K562 (cell line): ENCODE data around the gene NTPCR. TPM values are rescaled to one million over a fixed set of nuclear protein-coding genes. Genes with fewer than 3 reads are reported as not detected.

Source experiments
- ATAC-seq: fragments of 200-7000 bp; cut with Tn5 transposase; 3 replicates; pipeline ENCODE4 v1.9.1; 2020; ENCODE audit warnings: moderate library complexity
- BruUV-seq: library from RNA; stranded (reverse); fragments of 400-500 nt; replicated peaks from 2 replicates; lab custom pipeline; 2021; lab: Mats Ljungman, UMichigan
- CTCF ChIA-PET: fragments of 300-600 bp; formaldehyde crosslinking; extraction: SDS; loops from one replicate; lab custom pipeline; 2021; ENCODE audit warnings: low intra/inter-chr PET ratio; lab: Yijun Ruan, JAX
- POLR2A ChIA-PET: fragments of 300-600, 350-650 bp; sonication (Branson Sonifier 250); formaldehyde crosslinking; extraction: SDS; loops from one replicate; lab custom pipeline; 2021; ENCODE audit warnings: antibody characterized with exemption, inconsistent platforms; lab: Yijun Ruan, JAX
- DNase-seq, 4 experiments: peaks; one replicate each; pipeline versions ENCODE4 v3.0.0 to v3.0.0-alpha.2; 2011 to 2018; ENCODE audit warnings: low spot score in 3 of 4, mixed read lengths in 3 of 4; ENCODE audit errors: extremely low read depth in 1 of 4
- FAIRE-seq: peaks from 2 replicates; lab custom pipeline; 2011; peaks lifted over from hg19 to GRCh38; lab: Jason Lieb, UNC
- H2AFZ ChIP-seq: 2 replicates; pipeline ENCODE4 v1.6.0; 2011; ENCODE audit warnings: low read depth, low read length, control low read depth, inconsistent platforms
- H3K27ac ChIP-seq: fragments of 200-600 bp; 3 replicates; pipeline ENCODE4 v1.8.0; 2011; ENCODE audit warnings: low read depth, mild to moderate bottlenecking, control low read depth, inconsistent platforms, low read length, moderate library complexity, mixed read lengths; ENCODE audit errors: extremely low read depth
- H3K27me3 ChIP-seq, 2 experiments: fragments of 300-600 bp in 1 of 2; 2 replicates in 1 of 2; 3 replicates in 1 of 2; pipeline versions ENCODE4 v1.6.0 to v1.8.0; 2011; ENCODE audit warnings: inconsistent platforms in 2 of 2, low read length in 2 of 2, mild to moderate bottlenecking in 1 of 2, mixed read lengths in 1 of 2, moderate library complexity in 1 of 2; ENCODE audit not compliant: control insufficient read depth in 2 of 2, insufficient read depth in 2 of 2
- H3K36me3 ChIP-seq: fragments of 300-600 bp; 3 replicates; pipeline ENCODE4 v1.8.0; 2011; ENCODE audit warnings: mild to moderate bottlenecking, low read length, inconsistent platforms; ENCODE audit not compliant: control insufficient read depth, insufficient read depth
- H3K4me1 ChIP-seq, 2 experiments: fragments of 200-600 bp in 1 of 2; replicated peaks in 1 of 2; 2 replicates in 1 of 2; 3 replicates in 1 of 2; pipeline versions ENCODE4 v1.5.1 to v1.8.0; 2011; ENCODE audit warnings: inconsistent platforms in 2 of 2, low read length in 2 of 2, mild to moderate bottlenecking in 1 of 2, mixed read lengths in 1 of 2, moderate library complexity in 1 of 2; ENCODE audit not compliant: control insufficient read depth in 2 of 2, insufficient read depth in 2 of 2
- H3K4me2 ChIP-seq: 2 replicates; pipeline ENCODE4 v1.6.1; 2011; ENCODE audit warnings: low read length, control low read depth, inconsistent platforms, mixed read lengths; ENCODE audit not compliant: insufficient read depth
- H3K4me3 ChIP-seq: fragments of 200-600 bp; sonication (generic), shearing (Covaris generic); 2 replicates; pipeline ENCODE4 v1.5.1; 2016; ENCODE audit warnings: control low read depth, inconsistent platforms
- H3K79me2 ChIP-seq: fragments of 200-600 bp; 3 replicates; pipeline ENCODE4 v1.8.0; 2011; ENCODE audit warnings: low read length, inconsistent platforms; ENCODE audit not compliant: control insufficient read depth, insufficient read depth
- H3K9ac ChIP-seq, 2 experiments: 2 replicates each; pipeline versions ENCODE4 v1.6.0 to v1.6.1; 2011; ENCODE audit warnings: low read depth in 2 of 2, low read length in 2 of 2, control low read depth in 1 of 2, inconsistent platforms in 1 of 2, mild to moderate bottlenecking in 1 of 2, mixed read lengths in 1 of 2; ENCODE audit not compliant: insufficient read depth in 1 of 2
- H3K9me1 ChIP-seq: one replicate; pipeline ENCODE4 v1.6.0; 2011; ENCODE audit warnings: inconsistent platforms, mild to moderate bottlenecking, low read length, moderate library complexity; ENCODE audit not compliant: control insufficient read depth, insufficient read depth
- H3K9me3 ChIP-seq: replicated peaks from 2 replicates; pipeline ENCODE4 v1.5.1; 2011; ENCODE audit warnings: low read depth, low read length, inconsistent platforms; ENCODE audit not compliant: control insufficient read depth, insufficient read depth
- H4K20me1 ChIP-seq: replicated peaks from 2 replicates; pipeline ENCODE4 v1.6.1; 2011; ENCODE audit warnings: low read length, inconsistent platforms, mixed read lengths; ENCODE audit not compliant: control insufficient read depth, insufficient read depth
- CUX1 ChIP-seq: fragments of 200-800 bp; sonication (Bioruptor generic); IDR thresholded peaks from 2 replicates; pipeline ENCODE4 v1.6.1; 2016; ENCODE audit warnings: missing genetic modification characterization, missing compliant biosample characterization
- FOXA3 ChIP-seq, 2 experiments: fragments of 450-650 bp in 1 of 2; sonication (generic) in 1 of 2; formaldehyde crosslinking; IDR thresholded peaks in 1 of 2; conservative IDR thresholded peaks in 1 of 2; 2 replicates each; pipeline versions ENCODE4 v1.4.0 to v1.8.0; 2020 to 2022; ENCODE audit warnings: mild to moderate bottlenecking in 2 of 2, missing genetic modification reagents in 1 of 2
- MTA1 ChIP-seq: fragments of 450-650 bp; IDR thresholded peaks from 2 replicates; pipeline ENCODE4 v1.6.1; 2017; ENCODE audit warnings: borderline replicate concordance
- MYBL2 ChIP-seq, 2 experiments: fragments of 450-650 bp in 1 of 2; sonication (generic) in 1 of 2; formaldehyde crosslinking in 1 of 2; IDR thresholded peaks; 2 replicates each; pipeline versions ENCODE4 v1.6.1 to v1.8.1; 2017 to 2022; ENCODE audit warnings: borderline replicate concordance in 1 of 2, inconsistent platforms in 1 of 2, low read depth in 1 of 2, mild to moderate bottlenecking in 1 of 2, missing genetic modification reagents in 1 of 2, moderate library complexity in 1 of 2
- PTBP1 ChIP-seq: fragments of 200-400 bp; formaldehyde crosslinking; IDR thresholded peaks from 2 replicates; pipeline ENCODE4 v1.6.1; 2017; ENCODE audit warnings: low read depth, low read length
- STAG1 ChIP-seq: sonication (generic); formaldehyde crosslinking; IDR thresholded peaks from 2 replicates; pipeline ENCODE4 v1.5.0; 2020; ENCODE audit warnings: missing genetic modification reagents, borderline replicate concordance
- WGBS: fragments of 100-300 bp; shearing (Covaris generic); methylation state at CpG from one replicate; pipeline ENCODE4 v1.1.6; 2016; ENCODE audit warnings: low coverage, mixed read lengths; ENCODE audit not compliant: insufficient coverage; ENCODE audit errors: missing lambda C conversion rate; 5-methylcytosine and 5-hydroxymethylcytosine counted together
- in situ Hi-C: fragments of 300-500 bp; cut with MboI; formaldehyde crosslinking; loops from 4 replicates; pipeline ENCODE4 v1.15.0; 2018; ENCODE audit warnings: inconsistent platforms, mixed read lengths
- intact Hi-C: fragments of 100-400 bp; cut with micrococcal nuclease; formaldehyde crosslinking; loops from 2 replicates; pipeline ENCODE4 v1.14.2; 2022
- polyA plus RNA-seq, 8 experiments: library from polyadenylated mRNA; depleted of rRNA in 4 of 8; stranded (reverse) in 5 of 8; unstranded in 3 of 8; fragments of >200 nt; fragmentation: Nextera tagmentation in 2 of 8; fragmentation: Illumina TruSeq in 1 of 8; extraction: Ambion mirVana in 2 of 8; extraction: Trizol in 1 of 8; gene quantifications; 2 replicates each; pipeline versions ENCODE4 v1.2.1 to v1.2.3, GENCODE V29; 2011 to 2014; ENCODE audit warnings: inconsistent platforms in 1 of 8, missing spikeins in 1 of 8
- total RNA-seq, 7 experiments: library from RNA; depleted of rRNA in 6 of 7; stranded (reverse); fragments of >200 nt in 6 of 7; fragmentation: Illumina TruSeq in 2 of 7; extraction: Trizol in 2 of 7; gene quantifications; 2 replicates each; pipeline versions ENCODE4 v1.2.1 to v1.2.3, GENCODE V29; 2011 to 2021; ENCODE audit warnings: low replicate concordance in 1 of 7
- TF ChIP-seq, protein P1 (sequence below): fragments of 250-450 bp; sonication (Bioruptor Pico); IDR thresholded peaks from 2 replicates; pipeline ENCODE4 v1.5.0; 2021
- TF ChIP-seq, protein P2 (sequence below): fragments of 250-450 bp; sonication (Bioruptor Pico); IDR thresholded peaks from 2 replicates; pipeline ENCODE4 v1.5.0; 2020; ENCODE audit warnings: mild to moderate bottlenecking, borderline replicate concordance

Gene NTPCR
- total and polyA plus RNA-seq, 9 of the 15 experiments (the other 6 are each of a cell fraction or from before 2014, with no cell fraction given), result 19.3 to 105 (median 48.8) TPM

DNA sequence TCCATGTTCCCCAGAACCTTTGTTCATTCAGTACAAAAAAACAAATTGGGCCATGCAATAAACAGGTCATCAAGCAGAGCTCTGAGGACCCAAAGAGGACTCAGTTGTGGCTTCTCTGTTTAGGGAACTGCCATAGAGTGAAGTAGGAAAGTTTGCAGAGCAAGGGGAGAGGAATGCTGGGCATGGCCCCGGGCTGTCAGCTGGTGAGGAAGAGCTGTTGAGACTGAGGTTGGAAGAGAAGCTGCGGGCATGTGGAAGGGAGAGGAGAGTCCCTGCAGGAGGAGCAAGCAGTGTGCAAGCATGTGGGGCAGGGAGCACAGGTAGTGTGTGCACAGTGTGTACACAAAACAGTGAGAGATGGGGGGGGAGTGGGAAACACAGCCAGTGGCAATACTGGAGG, 71.8 kb downstream of the NTPCR start:
- in situ Hi-C loops (no loop called here), intact Hi-C loops (loop anchor here (10.0 kb wide), 1 partner anchor 387 kb away; the partner anchor contains the start of gene SIPA1L2)
- no peak for TF ChIP-seq STAG1 (CRISPR knock-in tag)
- no peak for TF ChIP-seq MTA1
- no peak for TF ChIP-seq PTBP1
- TF ChIP-seq CUX1 (CRISPR knock-in tag), result no peak
- no peak for TF ChIP-seq FOXA3 (CRISPR knock-in tag; conservative IDR thresholded peaks at IDR 0.05 in 1 of 2, IDR thresholded peaks at IDR 0.05 in 1 of 2)
- TF ChIP-seq MYBL2 (IDR thresholded peaks at IDR 0.05; ENCODE audit: low read depth), result no peak
- no peak for TF ChIP-seq MYBL2 (CRISPR knock-in tag; IDR thresholded peaks at IDR 0.05; ENCODE audit: borderline replicate concordance)
- TF ChIP-seq, protein P1, sequence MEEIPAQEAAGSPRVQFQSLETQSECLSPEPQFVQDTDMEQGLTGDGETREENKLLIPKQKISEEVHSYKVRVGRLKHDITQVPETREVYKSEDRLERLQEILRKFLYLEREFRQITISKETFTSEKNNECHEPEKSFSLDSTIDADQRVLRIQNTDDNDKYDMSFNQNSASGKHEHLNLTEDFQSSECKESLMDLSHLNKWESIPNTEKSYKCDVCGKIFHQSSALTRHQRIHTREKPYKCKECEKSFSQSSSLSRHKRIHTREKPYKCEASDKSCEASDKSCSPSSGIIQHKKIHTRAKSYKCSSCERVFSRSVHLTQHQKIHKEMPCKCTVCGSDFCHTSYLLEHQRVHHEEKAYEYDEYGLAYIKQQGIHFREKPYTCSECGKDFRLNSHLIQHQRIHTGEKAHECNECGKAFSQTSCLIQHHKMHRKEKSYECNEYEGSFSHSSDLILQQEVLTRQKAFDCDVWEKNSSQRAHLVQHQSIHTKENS (CRISPR knock-in tag), result no peak
- TF ChIP-seq, protein P2, sequence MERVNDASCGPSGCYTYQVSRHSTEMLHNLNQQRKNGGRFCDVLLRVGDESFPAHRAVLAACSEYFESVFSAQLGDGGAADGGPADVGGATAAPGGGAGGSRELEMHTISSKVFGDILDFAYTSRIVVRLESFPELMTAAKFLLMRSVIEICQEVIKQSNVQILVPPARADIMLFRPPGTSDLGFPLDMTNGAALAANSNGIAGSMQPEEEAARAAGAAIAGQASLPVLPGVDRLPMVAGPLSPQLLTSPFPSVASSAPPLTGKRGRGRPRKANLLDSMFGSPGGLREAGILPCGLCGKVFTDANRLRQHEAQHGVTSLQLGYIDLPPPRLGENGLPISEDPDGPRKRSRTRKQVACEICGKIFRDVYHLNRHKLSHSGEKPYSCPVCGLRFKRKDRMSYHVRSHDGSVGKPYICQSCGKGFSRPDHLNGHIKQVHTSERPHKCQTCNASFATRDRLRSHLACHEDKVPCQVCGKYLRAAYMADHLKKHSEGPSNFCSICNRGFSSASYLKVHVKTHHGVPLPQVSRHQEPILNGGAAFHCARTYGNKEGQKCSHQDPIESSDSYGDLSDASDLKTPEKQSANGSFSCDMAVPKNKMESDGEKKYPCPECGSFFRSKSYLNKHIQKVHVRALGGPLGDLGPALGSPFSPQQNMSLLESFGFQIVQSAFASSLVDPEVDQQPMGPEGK (CRISPR knock-in tag), result no peak
- Histone ChIP-seq H3K9ac (no peak overlapping the region), H3K9me1 (no peaks in the 10 kb centered on the region), H2AFZ (no peak overlapping the region), H3K27me3 (peaks cover 12 to 45% of the 10 kb centered on the region in 2 experiments; a peak in 4 of 5 replicates), H3K4me3 (no peak overlapping the region), H4K20me1 (no peaks in the 10 kb centered on the region), H3K4me2 (no peak overlapping the region), H3K27ac (no peak overlapping the region), H3K79me2 (no peaks in the 10 kb centered on the region), H3K36me3 (no peaks in the 10 kb centered on the region), H3K9me3 (no peaks in the 10 kb centered on the region), H3K4me1 (no peaks in the 10 kb centered on the region)
- DNase-seq (no peak), ATAC-seq (no peak), FAIRE-seq (no peak)
- CTCF ChIA-PET, result no interaction called here
- POLR2A ChIA-PET, result no interaction called here
- 0% methylated on average over 2 of the region's 2 CpGs for WGBS
- BruUV-seq, result no TSS peak
